Adrenal gland (tissue), 12 donors: Measurements from ENCODE around the gene IPO11. TPM values are rescaled to one million over a fixed set of nuclear protein-coding genes. Genes with fewer than 3 reads are reported as not detected.

Source experiments
- DNase-seq, 7 donors: peaks; one replicate each; pipeline ENCODE4 v3.0.0-alpha.2; 2019 to 2020
- H3K27ac ChIP-seq, 5 donors: fragments of 200-600 bp; sonication (generic) in 4 of 5; 1 replicate in 3 of 5; 2 replicates in 2 of 5; pipeline versions ENCODE4 v1.5.1 to v1.8.0; 2016 to 2020; ENCODE audit warnings: mild to moderate bottlenecking in 1 of 5
- H3K27me3 ChIP-seq: fragments of 200-600 bp; 2 replicates; pipeline ENCODE4 v1.8.0; 2021
- H3K36me3 ChIP-seq, 2 donors: fragments of 200-600 bp; replicated peaks in 1 of 2; 1 replicate in 1 of 2; 2 replicates in 1 of 2; pipeline versions ENCODE4 v1.5.1 to v1.8.0; 2018 to 2022
- H3K4me1 ChIP-seq, 2 donors: fragments of 200-600 bp; replicated peaks in 1 of 2; 1 replicate in 1 of 2; 2 replicates in 1 of 2; pipeline versions ENCODE4 v1.5.1 to v1.8.0; 2018 to 2021
- H3K4me3 ChIP-seq, 4 donors: fragments of 200-600 bp; sonication (generic) in 3 of 4; one replicate each; pipeline ENCODE4 v1.5.1; 2016 to 2018
- H3K9me3 ChIP-seq, 3 donors: fragments of 200-600 bp; sonication (generic) in 1 of 3; replicated peaks in 1 of 3; 1 replicate in 2 of 3; 2 replicates in 1 of 3; pipeline versions ENCODE4 v1.5.1 to v1.8.0; 2016 to 2021
- CTCF ChIP-seq, 6 experiments: fragments of 450-650 bp in 4 of 6; fragments of 200-600 bp in 2 of 6; sonication (generic) in 1 of 6; IDR thresholded peaks; 1 replicate in 5 of 6; 2 replicates in 1 of 6; pipeline versions ENCODE4 v1.5.1 to v1.8.0; 2016 to 2021; ENCODE audit warnings: antibody characterized with exemption in 6 of 6, mild to moderate bottlenecking in 2 of 6, moderate library complexity in 1 of 6
- POLR2A ChIP-seq, 2 donors: fragments of 450-650 bp; IDR thresholded peaks; one replicate each; pipeline ENCODE4 v1.6.1; 2017; ENCODE audit warnings: antibody characterized with exemption in 2 of 2, mild to moderate bottlenecking in 2 of 2, moderate library complexity in 1 of 2
- WGBS, 4 donors: extraction: QIAGEN DNeasy Blood & Tissue Kit in 2 of 4; methylation state at CpG; one replicate each; pipeline versions ENCODE4 v1.1.5 to v1.1.7; 2013 to 2017; 5-methylcytosine and 5-hydroxymethylcytosine counted together
- intact Hi-C, 2 donors: fragments of 100-400 bp; cut with DNase I; formaldehyde crosslinking; loops; one replicate each; pipeline versions ENCODE4 v1.14.1 to v1.15.0; 2022 to 2023
- polyA plus RNA-seq, 3 donors: library from polyadenylated mRNA; stranded (reverse); fragments of 200-250 nt in 2 of 3; fragments of 350-450 nt in 1 of 3; fragmentation: Illumina TruSeq in 1 of 3; extraction: RNeasy Lipid Tissue Mini Kit (QIAGEN cat#74804) in 1 of 3; gene quantifications; one replicate each; pipeline ENCODE4 v1.2.3, GENCODE V29; 2013 to 2014
- total RNA-seq, 9 donors: library from RNA; depleted of rRNA in 4 of 9; stranded (reverse); fragments of >200 nt in 4 of 9; fragments of 120-200 nt in 1 of 9; fragmentation: NEBNext Ultra II Directional in 1 of 9; extraction: Animal tissue kit (Norgen Biotek cat#: 25700) in 1 of 9; gene quantifications; one replicate each; pipeline versions ENCODE4 v1.1.0 to v1.2.4, GENCODE V29; 2013 to 2023
- donor health status: healthy with polysubstance abuse.
- donor health status: Bipolar disorder and iron deficiency.
- donor health status: DM: yes; HTN: yes; CAD: no.
- donor health status: DM: no; HTN: no; CAD: no.
- donor health status: DM: no; HTN: no; CAD: no.
- donor health status: DM: yes; HTN: yes; CAD: no.

Gene IPO11
- total and polyA plus RNA-seq, 12 donors: 6.0 to 33.3 (median 23.7) TPM

GRCh38 chr5:62460578-62460983 lies 48.0 kb downstream of the IPO11 start:
- intact Hi-C loops: loop anchor here (5.0 to 10.0 kb wide), 3 partner anchors 164 to 322 kb away; no protein-coding TSS in a partner anchor
- no peak overlapping the region for H3K4me3 ChIP-seq
- no peak overlapping the region for H3K27ac ChIP-seq
- no peaks in the 10 kb centered on the region for H3K27me3 ChIP-seq
- TF ChIP-seq POLR2A (IDR thresholded peaks at IDR 0.05) (no peak), CTCF (IDR thresholded peaks at IDR 0.05) (peak; percentile 62 to 83 (median 76))
- no peaks in the 10 kb centered on the region for H3K9me3 ChIP-seq
- peak in 1 of 7 donors; percentile 8 for DNase-seq
- no peaks in the 10 kb centered on the region for H3K36me3 ChIP-seq
- H3K4me1 ChIP-seq: no peaks in the 10 kb centered on the region

GRCh38 chr5:62461561-62461960 lies 49.0 kb downstream of the IPO11 start:
- 91 to 97% (median 94%) methylated on average over 4 of the region's 4 CpGs for WGBS, 4 donors
- Histone ChIP-seq H3K36me3 (no peaks in the 10 kb centered on the region), H3K27me3 (no peaks in the 10 kb centered on the region), H3K9me3 (no peaks in the 10 kb centered on the region), H3K4me1 (peaks cover 0 to 8% of the 10 kb centered on the region in 2 donors), H3K27ac (no peak overlapping the region), H3K4me3 (no peak overlapping the region)
- intact Hi-C loops: loop anchor here (5.0 to 10.0 kb wide), 3 partner anchors 163 to 321 kb away; no protein-coding TSS in a partner anchor
- TF ChIP-seq POLR2A (IDR thresholded peaks at IDR 0.05) (no peak), CTCF (IDR thresholded peaks at IDR 0.05) (no peak)
- no peak for DNase-seq

- peaks cover 0 to 8% of the 10 kb centered on the region in 2 donors for H3K4me1 ChIP-seq
- intact Hi-C loops: loop anchor here in 1 of 2 donors (10.0 kb wide), 1 partner anchor 159 kb away; no protein-coding TSS in a partner anchor
- no peaks in the 10 kb centered on the region for H3K27me3 ChIP-seq
- H3K9me3 ChIP-seq: no peaks in the 10 kb centered on the region
- no peak overlapping the region for H3K27ac ChIP-seq
- WGBS, 4 donors: 65 to 73% (median 68%) methylated on average over 6 of the region's 6 CpGs
- H3K4me3 ChIP-seq: no peak overlapping the region
- TF ChIP-seq CTCF (IDR thresholded peaks at IDR 0.05) (no peak), POLR2A (IDR thresholded peaks at IDR 0.05) (no peak)
- no peaks in the 10 kb centered on the region for H3K36me3 ChIP-seq
- DNase-seq: no peak
Measured at GRCh38 chr5:62465985-62466925, 53.7 kb downstream of the IPO11 start.

- Histone ChIP-seq H3K4me1 (no peaks in the 10 kb centered on the region), H3K4me3 (no peak overlapping the region), H3K27ac (no peak overlapping the region), H3K36me3 (no peaks in the 10 kb centered on the region), H3K9me3 (no peaks in the 10 kb centered on the region), H3K27me3 (no peaks in the 10 kb centered on the region)
- TF ChIP-seq CTCF (IDR thresholded peaks at IDR 0.05): no peak
- no peak for TF ChIP-seq POLR2A (IDR thresholded peaks at IDR 0.05)
- intact Hi-C loops: no loop called here
- no peak for DNase-seq
- WGBS, 4 donors: 62 to 87% (median 82%) methylated on average over 1 of the region's 1 CpG
Measured at GRCh38 chr5:62473209-62473608, 60.6 kb downstream of the IPO11 start.
